GM12891 (cell line): ENCODE data around the gene KLHL5.

Experiments
- DNase-seq: peaks from one replicate; pipeline ENCODE4 v3.0.0; 2011; ENCODE audit warnings: low spot score; ENCODE audit not compliant: insufficient read length
- FAIRE-seq: peaks from 2 replicates; lab custom pipeline; 2011; peaks lifted over from hg19 to GRCh38; lab: Jason Lieb, UNC
- PAX5 ChIP-seq: IDR thresholded peaks from 2 replicates; pipeline ENCODE4 v1.6.1; 2011; ENCODE audit warnings: low read length, moderate library complexity, mild to moderate bottlenecking; ENCODE audit not compliant: insufficient read depth, severe bottlenecking
- POLR2A ChIP-seq: IDR thresholded peaks from 2 replicates; pipeline ENCODE4 v1.6.1; 2011; ENCODE audit warnings: low read depth, low read length, control low read depth
- POLR2AphosphoS5 ChIP-seq: IDR thresholded peaks from 2 replicates; pipeline ENCODE4 v1.6.1; 2011; ENCODE audit warnings: low read depth, low read length, control low read depth
- POU2F2 ChIP-seq: IDR thresholded peaks from 2 replicates; pipeline ENCODE4 v1.6.1; 2011; ENCODE audit warnings: low read depth, mild to moderate bottlenecking, control low read depth, low read length, moderate library complexity
- SPI1 ChIP-seq: IDR thresholded peaks from 2 replicates; pipeline ENCODE4 v1.6.1; 2011; ENCODE audit warnings: low read depth, low read length, control low read depth
- TAF1 ChIP-seq: IDR thresholded peaks from 2 replicates; pipeline ENCODE4 v1.6.1; 2011; ENCODE audit warnings: low read depth, low read length, control low read depth

KLHL5 gene

GRCh38 chr4:39053983-39054382, 8.0 kb upstream of the KLHL5 start:
- TF ChIP-seq POU2F2 (no peak), POLR2A (no peak), PAX5 (no peak), SPI1 (no peak), POLR2AphosphoS5 (no peak), TAF1 (no peak)
- DNase-seq (no peak), FAIRE-seq (peak; percentile 51)

GRCh38 chr4:39054497-39054896, 7.5 kb upstream of the KLHL5 start:
- TF ChIP-seq POLR2A, result no peak
- FAIRE-seq (no peak), DNase-seq (no peak)

- no peak for TF ChIP-seq TAF1
- no peak for TF ChIP-seq POLR2A
- no peak for TF ChIP-seq POLR2AphosphoS5
- no peak for TF ChIP-seq SPI1
- no peak for TF ChIP-seq POU2F2
- TF ChIP-seq PAX5, result no peak
- FAIRE-seq (peak; percentile 52), DNase-seq (no peak)
Measured at GRCh38 chr4:39056023-39056422, 6.0 kb upstream of the KLHL5 start.

GRCh38 chr4:39061457-39061856, 575 bp upstream of the KLHL5 start:
- no peak for FAIRE-seq

GRCh38 chr4:39062770-39063097, 702 bp downstream of the KLHL5 start:
- TF ChIP-seq POU2F2, result no peak
- no peak for TF ChIP-seq SPI1
- FAIRE-seq (peak; percentile 51), DNase-seq (no peak)

More at GRCh38 chr4:39061457-39061856, 575 bp upstream of the KLHL5 start:
- TF ChIP-seq POLR2AphosphoS5 (no peak), POU2F2 (no peak), POLR2A (no peak), PAX5 (no peak), TAF1 (no peak), SPI1 (no peak)
- DNase-seq, result no peak

GRCh38 chr4:39063430-39063829, 1.4 kb downstream of the KLHL5 start:
- TF ChIP-seq POLR2A (no peak), POU2F2 (no peak), TAF1 (no peak), PAX5 (no peak), POLR2AphosphoS5 (no peak), SPI1 (no peak)
- DNase-seq, result no peak
- no peak for FAIRE-seq

- DNase-seq, result no peak
- no peak for FAIRE-seq
Measured at GRCh38 chr4:39066371-39066770, 4.3 kb downstream of the KLHL5 start.

GRCh38 chr4:39067031-39067430, 5.0 kb downstream of the KLHL5 start:
- FAIRE-seq, result no peak
- DNase-seq, result no peak
- no peak for TF ChIP-seq SPI1
- TF ChIP-seq POLR2A, result no peak
- no peak for TF ChIP-seq POLR2AphosphoS5
- TF ChIP-seq POU2F2, result no peak
- no peak for TF ChIP-seq TAF1
- no peak for TF ChIP-seq PAX5

More at GRCh38 chr4:39066371-39066770, 4.3 kb downstream of the KLHL5 start:
- no peak for TF ChIP-seq POLR2AphosphoS5
- no peak for TF ChIP-seq POU2F2
- TF ChIP-seq TAF1, result no peak
- no peak for TF ChIP-seq POLR2A
- TF ChIP-seq SPI1, result no peak
- TF ChIP-seq PAX5, result no peak

- no peak for FAIRE-seq
- TF ChIP-seq TAF1 (no peak), SPI1 (no peak)
- no peak for DNase-seq
Measured at GRCh38 chr4:39067451-39067850, 5.4 kb downstream of the KLHL5 start.

GRCh38 chr4:39068907-39069306, 6.9 kb downstream of the KLHL5 start:
- no peak for DNase-seq
- peak; percentile 76 for FAIRE-seq
- TF ChIP-seq PAX5 (no peak), POU2F2 (no peak), SPI1 (no peak), POLR2A (no peak), TAF1 (no peak), POLR2AphosphoS5 (no peak)

GRCh38 chr4:39078829-39079228, 16.8 kb downstream of the KLHL5 start:
- FAIRE-seq, result no peak
- TF ChIP-seq POLR2A (no peak), TAF1 (no peak), SPI1 (no peak), POLR2AphosphoS5 (no peak), PAX5 (no peak), POU2F2 (no peak)
- no peak for DNase-seq
